HG03159 (cell line): ENCODE data around the gene SNX25.
"Not testable (repeated sequence)": the region's sequence is repeated elsewhere in the genome, so short reads cannot be mapped to it uniquely, and the experiment has no call there.

Source experiments
- ATAC-seq: cut with Tn5 transposase; IDR thresholded peaks from one replicate; pipeline ENCODE4 v1.9.1; 2021; ENCODE audit warnings: mild to moderate bottlenecking, moderate library complexity; ENCODE audit not compliant: unreplicated experiment

SNX25 gene

GRCh38 chr4:185332575-185333464 lies 123.4 kb downstream of the SNX25 start:
- peak; percentile 79 for ATAC-seq

GRCh38 chr4:185334326-185334725 lies 124.9 kb downstream of the SNX25 start:
- ATAC-seq = no peak

GRCh38 chr4:185335579-185335978 lies 126.2 kb downstream of the SNX25 start:
- ATAC-seq = no peak

- ATAC-seq = peak; percentile 45
Measured at GRCh38 chr4:185339941-185340340, 130.5 kb downstream of the SNX25 start.

- ATAC-seq = no peak
Measured at GRCh38 chr4:185341377-185341776, 132.0 kb downstream of the SNX25 start.

- ATAC-seq = peak; percentile 45
Measured at GRCh38 chr4:185341841-185342240, 132.4 kb downstream of the SNX25 start.

GRCh38 chr4:185343726-185344581 lies 134.6 kb downstream of the SNX25 start:
- peak; percentile 41 for ATAC-seq

- peak; percentile 58 for ATAC-seq
Measured at GRCh38 chr4:185344743-185345538, 135.5 kb downstream of the SNX25 start.

GRCh38 chr4:185346975-185347601 lies 137.7 kb downstream of the SNX25 start:
- ATAC-seq = no peak

GRCh38 chr4:185351691-185352090 lies 142.3 kb downstream of the SNX25 start:
- ATAC-seq = no peak

GRCh38 chr4:185352202-185352601 lies 142.8 kb downstream of the SNX25 start:
- ATAC-seq = no peak

- ATAC-seq = no peak
Measured at GRCh38 chr4:185352741-185353140, 143.3 kb downstream of the SNX25 start.

GRCh38 chr4:185357211-185357610 lies 147.8 kb downstream of the SNX25 start:
- no peak for ATAC-seq

- ATAC-seq = no peak
Measured at GRCh38 chr4:185357733-185358440, 148.5 kb downstream of the SNX25 start.

- no peak for ATAC-seq
Measured at GRCh38 chr4:185358514-185358913, 149.1 kb downstream of the SNX25 start.

- ATAC-seq = no peak
Measured at GRCh38 chr4:185358959-185359358, 149.6 kb downstream of the SNX25 start.

- ATAC-seq = no peak
Measured at GRCh38 chr4:185359767-185360446, 150.5 kb downstream of the SNX25 start.

GRCh38 chr4:185361872-185362271 lies 152.5 kb downstream of the SNX25 start:
- no peak for ATAC-seq

GRCh38 chr4:185362570-185362969 lies 153.2 kb downstream of the SNX25 start:
- ATAC-seq = not testable (repeated sequence)
